SK-N-SH treated with all-trans-retinoic acid at 6 μM for 48 hours (cell line): Measurements from ENCODE around the gene CDH8.

Experiments used
- ESRRG ChIP-seq: fragments of 250-450 bp; sonication (Bioruptor Pico); IDR thresholded peaks from 2 replicates; pipeline ENCODE4 v1.6.1; 2021; ENCODE audit warnings: mild to moderate bottlenecking
- ISL1 ChIP-seq: fragments of 250-450 bp; sonication (Bioruptor Pico); IDR thresholded peaks from 2 replicates; pipeline ENCODE4 v2.1.2; 2022; ENCODE audit warnings: mild to moderate bottlenecking, moderate library complexity
- RARB ChIP-seq: fragments of 250-450 bp; sonication (Bioruptor Pico); IDR thresholded peaks from 2 replicates; pipeline ENCODE4 v1.8.0; 2021; ENCODE audit warnings: mild to moderate bottlenecking, moderate library complexity
- SNAI2 ChIP-seq: fragments of 250-450 bp; sonication (Bioruptor Pico); IDR thresholded peaks from 2 replicates; pipeline ENCODE4 v1.5.0; 2020; ENCODE audit warnings: mild to moderate bottlenecking, moderate library complexity
- TCF4 ChIP-seq: fragments of 250-450 bp; sonication (Bioruptor Pico); IDR thresholded peaks from 2 replicates; pipeline ENCODE4 v1.8.0; 2021; ENCODE audit warnings: mild to moderate bottlenecking, moderate library complexity, borderline replicate concordance
- ZFP3 ChIP-seq: fragments of 250-450 bp; sonication (Bioruptor Pico); IDR thresholded peaks from 2 replicates; pipeline ENCODE4 v1.5.0; 2020; ENCODE audit warnings: mild to moderate bottlenecking, moderate library complexity
- TF ChIP-seq, protein P1 (sequence below): fragments of 250-450 bp; sonication (Bioruptor Pico); IDR thresholded peaks from 2 replicates; pipeline ENCODE4 v1.5.1; 2021; ENCODE audit warnings: mild to moderate bottlenecking, moderate library complexity

DNA sequence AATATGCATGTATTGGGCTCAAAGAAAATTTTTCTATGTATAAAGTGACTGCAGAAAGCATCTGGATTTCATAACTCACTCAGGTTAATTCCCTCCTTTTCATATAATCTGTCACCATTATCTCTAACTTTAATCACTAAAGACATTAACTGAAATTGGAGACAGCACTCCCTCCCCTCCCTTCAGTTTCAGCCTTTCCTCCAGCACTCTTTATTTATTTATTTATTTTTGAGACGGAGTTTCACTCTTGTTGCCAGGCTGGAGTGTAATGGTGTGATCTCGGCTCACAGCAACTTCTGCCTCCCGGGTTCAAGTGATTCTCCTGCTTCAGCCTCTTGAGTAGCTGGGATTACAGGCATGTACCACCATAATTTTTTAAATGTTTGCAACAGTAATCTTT, 43.1 kb downstream of the CDH8 start:
- TF ChIP-seq ISL1 (CRISPR knock-in tag) (no peak), SNAI2 (no peak), RARB (CRISPR knock-in tag) (no peak), TCF4 (CRISPR knock-in tag) (no peak), ZFP3 (CRISPR knock-in tag) (no peak), ESRRG (CRISPR knock-in tag) (no peak)
- TF ChIP-seq, protein P1, sequence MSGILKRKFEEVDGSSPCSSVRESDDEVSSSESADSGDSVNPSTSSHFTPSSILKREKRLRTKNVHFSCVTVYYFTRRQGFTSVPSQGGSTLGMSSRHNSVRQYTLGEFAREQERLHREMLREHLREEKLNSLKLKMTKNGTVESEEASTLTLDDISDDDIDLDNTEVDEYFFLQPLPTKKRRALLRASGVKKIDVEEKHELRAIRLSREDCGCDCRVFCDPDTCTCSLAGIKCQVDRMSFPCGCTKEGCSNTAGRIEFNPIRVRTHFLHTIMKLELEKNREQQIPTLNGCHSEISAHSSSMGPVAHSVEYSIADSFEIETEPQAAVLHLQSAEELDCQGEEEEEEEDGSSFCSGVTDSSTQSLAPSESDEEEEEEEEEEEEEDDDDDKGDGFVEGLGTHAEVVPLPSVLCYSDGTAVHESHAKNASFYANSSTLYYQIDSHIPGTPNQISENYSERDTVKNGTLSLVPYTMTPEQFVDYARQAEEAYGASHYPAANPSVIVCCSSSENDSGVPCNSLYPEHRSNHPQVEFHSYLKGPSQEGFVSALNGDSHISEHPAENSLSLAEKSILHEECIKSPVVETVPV (CRISPR knock-in tag), result no peak
